Activated naive CD8-positive, alpha-beta T cell treated with anti-CD3 and anti-CD28 coated beads, Interleukin-2, amount 50 U/mL, for 24 hours (primary cell): ENCODE measurements around the gene SGK1.

Experiments
- ATAC-seq: fragments of 150-1000 bp; cut with Tn5 transposase; one replicate; pipeline ENCODE4 v1.10.0; 2021
- DNase-seq: peaks from one replicate; pipeline ENCODE4 v3.0.0; 2021
- H3K27ac Mint-ChIP-seq: one replicate; pipeline ENCODE4 v1.8.0; 2021; ENCODE audit warnings: mild to moderate bottlenecking, mixed read lengths
- H3K27me3 Mint-ChIP-seq: one replicate; pipeline ENCODE4 v1.8.0; 2021; ENCODE audit warnings: mixed read lengths
- H3K36me3 Mint-ChIP-seq: one replicate; pipeline ENCODE4 v1.8.0; 2021; ENCODE audit warnings: low read depth, mixed read lengths
- H3K4me1 Mint-ChIP-seq: one replicate; pipeline ENCODE4 v1.8.0; 2021; ENCODE audit warnings: mixed read lengths
- H3K4me3 Mint-ChIP-seq: one replicate; pipeline ENCODE4 v1.8.0; 2021; ENCODE audit warnings: mild to moderate bottlenecking, moderate library complexity, mixed read lengths
- H3K9me3 Mint-ChIP-seq: one replicate; pipeline ENCODE4 v1.8.0; 2021; ENCODE audit warnings: mixed read lengths

Gene SGK1

GRCh38 chr6:134317471-134318131 is at the start of gene SGK1:
SGK1 (minus strand) TSS chr6:134318112; CDS start chr6:134317460, 652 bp downstream.
- Mint-ChIP-seq H3K4me3 (peak within 1 kb of the TSS; percentile 79), H3K27me3 (peaks cover 30% of the 10 kb centered on the region), H3K36me3 (peaks cover 2% of the 10 kb centered on the region), H3K4me1 (peaks cover 11% of the 10 kb centered on the region), H3K9me3 (peaks cover 7% of the 10 kb centered on the region), H3K27ac (no peak within 1 kb of the TSS)
- peak; percentile 59 for ATAC-seq
- DNase-seq: peak; percentile 16

- DNase-seq (no peak), ATAC-seq (no peak)
- Mint-ChIP-seq H3K9me3 (peaks cover 8% of the 10 kb centered on the region), H3K4me1 (peaks cover 5% of the 10 kb centered on the region), H3K27ac (no peak overlapping the region), H3K27me3 (no peaks in the 10 kb centered on the region), H3K36me3 (no peaks in the 10 kb centered on the region), H3K4me3 (no peak overlapping the region)
Observed at GRCh38 chr6:134363323-134364039, 45.6 kb upstream of the SGK1 start.

- Mint-ChIP-seq H3K4me3 (no peak overlapping the region), H3K36me3 (peaks cover 5% of the 10 kb centered on the region), H3K9me3 (peaks cover 27% of the 10 kb centered on the region), H3K4me1 (peaks cover 10% of the 10 kb centered on the region), H3K27me3 (no peaks in the 10 kb centered on the region), H3K27ac (no peak overlapping the region)
- ATAC-seq (no peak), DNase-seq (no peak)
Observed at GRCh38 chr6:134361011-134361410, 43.1 kb upstream of the SGK1 start.

GRCh38 chr6:134359302-134359701 is 41.4 kb upstream of the SGK1 start:
- Mint-ChIP-seq H3K4me1 (peaks cover 10% of the 10 kb centered on the region), H3K27me3 (no peaks in the 10 kb centered on the region), H3K4me3 (no peak overlapping the region), H3K36me3 (peaks cover 6% of the 10 kb centered on the region), H3K27ac (no peak overlapping the region), H3K9me3 (peaks cover 39% of the 10 kb centered on the region)
- ATAC-seq: no peak
- no peak for DNase-seq

GRCh38 chr6:134358320-134358719 is 40.4 kb upstream of the SGK1 start:
- Mint-ChIP-seq H3K4me3 (no peak overlapping the region), H3K27me3 (no peaks in the 10 kb centered on the region), H3K36me3 (peaks cover 6% of the 10 kb centered on the region), H3K9me3 (peaks cover 43% of the 10 kb centered on the region), H3K4me1 (peaks cover 16% of the 10 kb centered on the region), H3K27ac (peak overlapping the region; percentile 30)
- no peak for DNase-seq
- no peak for ATAC-seq

DNA sequence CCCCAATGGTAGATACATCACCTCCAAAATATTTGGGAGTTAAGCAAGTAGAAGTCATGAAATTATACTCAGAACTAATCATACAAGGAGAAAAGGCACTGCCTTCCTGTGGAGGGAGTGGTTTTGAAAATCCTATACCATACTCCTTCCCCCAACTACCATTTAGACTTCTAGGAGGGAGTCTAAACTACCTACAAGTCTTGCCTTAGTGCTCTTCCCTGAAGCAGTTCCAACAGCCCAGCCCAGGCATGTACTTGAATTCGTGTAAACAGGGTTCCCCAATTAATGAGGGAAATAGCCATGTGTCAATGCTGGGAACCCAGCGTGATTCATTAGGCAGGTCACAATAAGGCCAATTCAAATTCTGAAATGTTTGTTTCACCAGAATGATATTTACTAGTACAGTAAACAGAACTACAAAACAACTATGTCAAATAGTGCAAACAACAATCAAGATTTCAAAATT is 39.1 kb upstream of the SGK1 start:
- DNase-seq (no peak), ATAC-seq (no peak)
- no peak overlapping the region for H3K4me3 Mint-ChIP-seq
- no peak overlapping the region for H3K27ac Mint-ChIP-seq
- no peaks in the 10 kb centered on the region for H3K27me3 Mint-ChIP-seq
- H3K9me3 Mint-ChIP-seq: peaks cover 43% of the 10 kb centered on the region
- H3K36me3 Mint-ChIP-seq: peaks cover 6% of the 10 kb centered on the region
- H3K4me1 Mint-ChIP-seq: peaks cover 29% of the 10 kb centered on the region

DNA sequence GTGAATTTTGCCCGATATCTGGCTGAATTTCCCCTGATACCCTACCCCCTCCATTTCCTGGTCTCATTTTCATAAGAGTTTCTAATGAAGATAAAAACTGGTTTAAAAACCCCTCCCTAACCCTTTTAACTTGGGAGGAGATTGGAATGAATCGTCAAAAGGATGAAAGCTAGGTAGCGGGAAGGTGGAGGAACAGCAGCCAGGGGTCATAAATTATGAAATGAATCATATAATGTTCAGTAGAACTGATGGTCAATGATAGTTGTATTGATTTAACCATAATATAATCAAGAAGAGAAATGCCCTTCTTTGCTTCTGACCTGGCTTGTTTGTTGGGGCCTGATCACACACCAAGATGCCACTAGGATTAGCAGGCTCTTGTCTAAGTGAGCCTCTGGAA is 38.5 kb upstream of the SGK1 start:
- no peak for DNase-seq
- Mint-ChIP-seq H3K4me1 (peaks cover 35% of the 10 kb centered on the region), H3K27ac (no peak overlapping the region)

DNA sequence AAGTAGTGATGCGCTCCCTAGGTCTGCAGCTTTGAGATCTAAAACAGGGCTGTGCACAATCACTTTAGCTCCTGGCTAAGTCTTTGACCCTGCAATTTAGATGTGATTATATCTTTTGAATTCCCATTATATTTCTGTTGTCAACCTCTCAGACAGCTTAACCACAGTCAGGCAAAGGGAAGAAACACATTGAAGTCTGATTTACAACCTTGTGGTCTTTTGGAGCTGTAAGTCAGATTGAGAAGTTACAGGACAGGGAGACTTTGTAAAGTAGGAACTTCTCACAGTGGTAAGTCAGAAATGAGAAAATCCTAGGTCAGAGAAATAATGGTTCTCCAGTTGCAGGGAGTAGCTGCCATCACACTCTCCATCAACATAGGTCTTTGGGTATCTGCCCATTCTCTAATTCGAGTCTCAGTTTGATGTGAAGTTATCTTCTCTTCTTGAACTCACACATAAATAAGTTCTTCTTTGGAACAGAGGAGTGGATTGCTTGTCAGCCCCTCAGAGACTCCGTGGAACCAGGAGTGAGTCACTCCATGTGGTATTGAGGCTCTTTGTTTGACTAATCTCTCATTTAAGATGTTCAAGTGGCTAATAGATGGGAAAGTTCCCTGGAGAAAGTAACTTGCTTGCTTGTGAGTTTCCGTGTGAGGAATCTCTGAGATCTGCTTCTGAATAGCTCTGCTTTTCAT is 35.0 kb upstream of the SGK1 start:
- peaks cover 31% of the 10 kb centered on the region for H3K9me3 Mint-ChIP-seq
- H3K27ac Mint-ChIP-seq: peak overlapping the region; percentile 75
- no peaks in the 10 kb centered on the region for H3K27me3 Mint-ChIP-seq
- H3K36me3 Mint-ChIP-seq: peaks cover 6% of the 10 kb centered on the region
- peak; percentile 94 for ATAC-seq
- DNase-seq: peak; percentile 15
- H3K4me1 Mint-ChIP-seq: peaks cover 30% of the 10 kb centered on the region
- no peak overlapping the region for H3K4me3 Mint-ChIP-seq

More for the DNA sequence above, 38.5 kb upstream of the SGK1 start:
- Mint-ChIP-seq H3K9me3 (peaks cover 43% of the 10 kb centered on the region), H3K4me3 (no peak overlapping the region), H3K36me3 (peaks cover 6% of the 10 kb centered on the region), H3K27me3 (no peaks in the 10 kb centered on the region)
- no peak for ATAC-seq

DNA sequence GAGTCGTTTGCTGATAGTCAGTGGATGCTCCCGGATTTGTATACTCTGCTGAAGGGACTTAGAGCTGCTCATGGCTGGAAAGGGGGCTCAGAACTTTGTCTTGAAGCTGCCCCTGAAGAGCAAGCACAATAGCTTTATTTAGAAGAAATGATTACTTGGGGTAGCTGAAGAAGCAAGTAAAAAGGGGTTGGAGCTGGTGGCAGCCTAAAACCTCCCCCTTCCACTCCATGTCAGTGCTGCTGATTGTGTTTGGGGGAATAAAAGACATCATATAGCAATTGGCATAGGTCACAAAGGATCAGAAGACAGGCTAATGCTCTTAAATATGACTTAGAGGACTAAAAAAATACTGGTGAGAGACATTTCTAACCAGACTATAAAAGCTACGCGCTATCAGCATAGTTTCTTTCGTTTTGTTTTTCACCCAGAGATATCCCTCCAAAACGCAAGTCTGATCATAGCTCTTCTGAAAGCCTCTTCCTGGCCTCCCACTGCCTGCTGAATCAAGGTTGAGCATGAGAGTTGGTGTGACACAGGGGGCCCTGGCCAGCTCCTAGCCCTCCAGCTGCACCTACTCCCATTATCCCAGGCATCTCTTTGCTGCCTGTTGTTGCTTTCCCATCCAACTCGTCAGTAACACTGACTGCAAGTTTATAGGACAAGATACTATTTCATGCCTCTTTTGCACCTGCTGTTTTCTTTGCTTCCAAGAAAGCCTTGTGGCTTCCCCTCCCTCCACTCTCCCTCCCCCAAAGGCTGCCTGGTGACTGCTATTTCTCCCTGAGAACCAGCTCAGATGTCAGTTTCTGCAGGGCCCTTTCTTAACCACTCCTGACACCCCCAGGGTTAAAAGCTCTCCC is 33.9 kb upstream of the SGK1 start:
- H3K36me3 Mint-ChIP-seq: peaks cover 6% of the 10 kb centered on the region
- H3K4me1 Mint-ChIP-seq: peaks cover 30% of the 10 kb centered on the region
- DNase-seq: peak; percentile 10
- ATAC-seq: peak; percentile 56
- no peaks in the 10 kb centered on the region for H3K27me3 Mint-ChIP-seq
- peak overlapping the region; percentile 64 for H3K27ac Mint-ChIP-seq
- peak overlapping the region; percentile 70 for H3K4me3 Mint-ChIP-seq
- peaks cover 24% of the 10 kb centered on the region for H3K9me3 Mint-ChIP-seq

- Mint-ChIP-seq H3K36me3 (no peaks in the 10 kb centered on the region), H3K9me3 (no peaks in the 10 kb centered on the region), H3K4me3 (no peak overlapping the region), H3K27ac (no peak overlapping the region), H3K27me3 (no peaks in the 10 kb centered on the region), H3K4me1 (peaks cover 22% of the 10 kb centered on the region)
- DNase-seq (no peak), ATAC-seq (no peak)
Observed at GRCh38 chr6:134347885-134348805, 30.2 kb upstream of the SGK1 start.

GRCh38 chr6:134346932-134347545 is 29.1 kb upstream of the SGK1 start:
- no peaks in the 10 kb centered on the region for H3K36me3 Mint-ChIP-seq
- H3K27me3 Mint-ChIP-seq: no peaks in the 10 kb centered on the region
- H3K4me1 Mint-ChIP-seq: peaks cover 11% of the 10 kb centered on the region
- DNase-seq (no peak), ATAC-seq (no peak)
- H3K4me3 Mint-ChIP-seq: no peak overlapping the region
- no peak overlapping the region for H3K27ac Mint-ChIP-seq
- H3K9me3 Mint-ChIP-seq: no peaks in the 10 kb centered on the region

- H3K4me1 Mint-ChIP-seq: no peaks in the 10 kb centered on the region
- H3K9me3 Mint-ChIP-seq: no peaks in the 10 kb centered on the region
- ATAC-seq (no peak), DNase-seq (no peak)
- no peak overlapping the region for H3K4me3 Mint-ChIP-seq
- no peaks in the 10 kb centered on the region for H3K36me3 Mint-ChIP-seq
- H3K27me3 Mint-ChIP-seq: no peaks in the 10 kb centered on the region
- H3K27ac Mint-ChIP-seq: no peak overlapping the region
Observed at GRCh38 chr6:134345789-134346188, 27.9 kb upstream of the SGK1 start.

- no peaks in the 10 kb centered on the region for H3K9me3 Mint-ChIP-seq
- no peak overlapping the region for H3K27ac Mint-ChIP-seq
- no peak for ATAC-seq
- no peaks in the 10 kb centered on the region for H3K27me3 Mint-ChIP-seq
- no peak for DNase-seq
- peaks cover 3% of the 10 kb centered on the region for H3K4me1 Mint-ChIP-seq
- H3K36me3 Mint-ChIP-seq: no peaks in the 10 kb centered on the region
- H3K4me3 Mint-ChIP-seq: no peak overlapping the region
Observed at GRCh38 chr6:134343066-134343465, 25.2 kb upstream of the SGK1 start.
